ENCODE results near the gene CACNA1B.

CACNA1B gene

GRCh38 chr9:138067613-138068367 is 190.2 kb downstream of the CACNA1B start:
- no peaks in the 10 kb centered on the region for H3K36me3 Mint-ChIP-seq (ENCODE audit: low read depth)
- no peak overlapping the region for H3K27ac Mint-ChIP-seq
- no peak overlapping the region for H3K4me3 Mint-ChIP-seq
- TF ChIP-seq CTCF (IDR thresholded peaks at IDR 0.05; ENCODE audit: unreplicated experiment in 3 of 3): no peak
- no peaks in the 10 kb centered on the region for H3K4me1 Mint-ChIP-seq
- peaks cover 4% of the 10 kb centered on the region for H3K27me3 Mint-ChIP-seq (ENCODE audit: low read depth)
- no peaks in the 10 kb centered on the region for H3K9me3 Mint-ChIP-seq

DNA sequence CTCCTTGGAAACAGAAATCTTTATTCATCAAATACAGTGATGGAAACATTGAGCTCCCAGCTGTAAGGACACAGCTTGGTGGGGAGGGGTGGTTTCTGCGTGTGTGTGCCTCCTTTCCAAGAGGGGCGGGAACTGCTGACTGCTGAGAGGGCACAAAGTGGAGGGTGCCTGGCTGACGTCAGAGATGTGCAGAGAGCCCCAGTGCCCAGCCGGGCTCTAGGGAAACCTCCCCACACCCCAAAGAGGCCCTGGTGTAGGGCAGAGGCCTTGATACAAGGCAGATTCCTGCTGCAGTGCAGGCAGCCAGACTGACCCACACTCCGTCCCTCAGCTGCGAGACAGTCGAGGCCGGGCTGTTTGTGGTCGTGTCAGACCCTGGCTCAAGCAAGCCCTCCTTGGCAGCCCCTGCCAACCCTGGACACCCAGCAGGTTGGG is 191.0 kb downstream of the CACNA1B start:
- Mint-ChIP-seq H3K27me3 (ENCODE audit: low read depth) (peaks cover 4% of the 10 kb centered on the region), H3K9me3 (no peaks in the 10 kb centered on the region), H3K36me3 (ENCODE audit: low read depth) (no peaks in the 10 kb centered on the region), H3K27ac (no peak overlapping the region), H3K4me1 (no peaks in the 10 kb centered on the region), H3K4me3 (no peak overlapping the region)
- TF ChIP-seq CTCF (IDR thresholded peaks at IDR 0.05; ENCODE audit: unreplicated experiment in 3 of 3): no peak

DNA sequence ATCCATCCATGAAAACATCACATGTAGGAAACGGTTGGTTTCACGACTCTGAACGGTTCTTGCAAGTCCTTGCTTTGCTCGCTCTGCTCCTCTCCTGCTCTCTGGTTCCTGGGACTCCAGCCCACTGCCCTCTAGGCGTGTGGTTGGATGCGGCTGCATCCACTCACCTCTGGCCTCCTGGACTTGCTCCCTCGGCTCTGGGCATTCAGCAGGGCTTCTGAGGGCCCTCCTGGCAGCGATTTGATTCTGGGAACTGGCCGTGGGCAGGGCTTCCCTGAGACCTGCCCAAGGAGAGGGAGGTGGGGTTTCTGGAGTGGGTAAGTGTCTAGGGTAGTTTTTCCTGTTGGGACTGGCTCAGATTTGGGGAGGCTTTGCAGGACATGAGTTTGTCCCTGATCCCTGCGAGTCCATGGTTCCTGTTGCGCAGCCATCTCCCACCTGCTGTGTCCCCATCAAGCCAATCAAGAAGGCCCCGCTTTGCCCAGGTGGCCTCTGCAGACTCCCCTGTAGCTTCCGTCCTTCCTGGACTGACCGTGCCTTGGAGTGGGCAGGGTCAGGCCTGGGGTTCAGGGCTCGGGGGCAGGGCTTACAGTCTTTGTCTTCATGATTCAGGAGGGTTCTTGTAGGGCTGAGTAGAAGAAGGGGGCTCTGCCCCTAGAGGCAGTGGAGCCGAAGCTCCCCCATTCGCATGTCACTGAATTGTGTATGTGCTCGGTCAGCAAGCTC is 192.3 kb downstream of the CACNA1B start:
- H3K27ac Mint-ChIP-seq: no peak overlapping the region
- no peak overlapping the region for H3K4me3 Mint-ChIP-seq
- H3K36me3 Mint-ChIP-seq (ENCODE audit: low read depth): no peaks in the 10 kb centered on the region
- no peaks in the 10 kb centered on the region for H3K9me3 Mint-ChIP-seq
- H3K4me1 Mint-ChIP-seq: no peaks in the 10 kb centered on the region
- peaks cover 4% of the 10 kb centered on the region for H3K27me3 Mint-ChIP-seq (ENCODE audit: low read depth)
- no peak for TF ChIP-seq CTCF (IDR thresholded peaks at IDR 0.05; ENCODE audit: unreplicated experiment in 3 of 3)

DNA sequence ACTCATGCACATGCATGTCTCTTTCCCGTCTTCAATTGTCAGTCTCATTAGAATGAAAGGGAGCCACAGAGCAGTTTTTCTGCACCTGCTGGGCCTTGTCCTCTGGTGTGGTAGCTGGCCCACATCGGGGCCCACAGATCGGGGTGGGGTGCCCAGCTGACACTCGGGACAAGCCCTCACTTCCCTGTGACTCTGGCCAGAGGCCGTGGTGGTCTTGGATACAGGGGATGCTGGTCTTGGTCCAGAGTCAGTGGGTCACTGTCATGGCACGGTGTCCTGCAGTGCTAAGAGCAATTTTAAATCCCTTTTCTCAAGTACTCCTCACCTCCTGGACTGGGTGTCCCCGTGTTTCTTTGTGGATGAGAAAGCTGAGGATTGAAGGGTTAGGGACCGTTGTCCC is 193.2 kb downstream of the CACNA1B start:
- Mint-ChIP-seq H3K27ac (no peak overlapping the region), H3K27me3 (ENCODE audit: low read depth) (no peaks in the 10 kb centered on the region), H3K36me3 (ENCODE audit: low read depth) (no peaks in the 10 kb centered on the region), H3K4me1 (no peaks in the 10 kb centered on the region), H3K9me3 (no peaks in the 10 kb centered on the region), H3K4me3 (no peak overlapping the region)
- no peak for TF ChIP-seq CTCF (IDR thresholded peaks at IDR 0.05; ENCODE audit: unreplicated experiment in 3 of 3)

- Mint-ChIP-seq H3K27ac (no peak overlapping the region), H3K4me3 (no peak overlapping the region), H3K9me3 (no peaks in the 10 kb centered on the region), H3K27me3 (ENCODE audit: low read depth) (no peaks in the 10 kb centered on the region), H3K36me3 (ENCODE audit: low read depth) (no peaks in the 10 kb centered on the region), H3K4me1 (no peaks in the 10 kb centered on the region)
- no peak for TF ChIP-seq CTCF (IDR thresholded peaks at IDR 0.05; ENCODE audit: unreplicated experiment in 3 of 3)
Measured at GRCh38 chr9:138071292-138071691, 193.7 kb downstream of the CACNA1B start.
